Gastroesophageal sphincter (tissue), 4 donors: ENCODE results near the gene METTL24. TPM values are rescaled to one million over a fixed set of nuclear protein-coding genes. Genes with fewer than 3 reads are reported as not detected.

Experiments used
- ATAC-seq: fragments of 150-250 bp; one replicate; pipeline ENCODE4 v1.9.1; 2016; ENCODE audit warnings: mild to moderate bottlenecking, moderate library complexity
- H3K27ac ChIP-seq, 4 donors: fragments of 200-600 bp; sonication (generic) in 3 of 4; 1 replicate in 3 of 4; 2 replicates in 1 of 4; pipeline ENCODE4 v1.5.1; 2016 to 2019
- H3K27me3 ChIP-seq: fragments of 200-600 bp; sonication (generic); one replicate; pipeline ENCODE4 v1.5.1; 2019
- H3K36me3 ChIP-seq, 2 donors: fragments of 200-600 bp; sonication (generic); one replicate each; pipeline ENCODE4 v1.5.1; 2019; ENCODE audit warnings: control low read depth in 1 of 2
- H3K4me1 ChIP-seq, 3 donors: fragments of 200-600 bp; sonication (generic); 1 replicate in 2 of 3; 2 replicates in 1 of 3; pipeline ENCODE4 v1.5.1; 2016 to 2019; ENCODE audit warnings: control low read depth in 2 of 3
- H3K4me3 ChIP-seq, 2 donors: fragments of 200-600 bp; sonication (generic); one replicate each; pipeline ENCODE4 v1.5.1; 2019; ENCODE audit warnings: mild to moderate bottlenecking in 1 of 2, moderate library complexity in 1 of 2
- H3K9me3 ChIP-seq, 3 donors: fragments of 200-600 bp; sonication (generic); one replicate each; pipeline ENCODE4 v1.5.1; 2017 to 2019; ENCODE audit warnings: control low read depth in 2 of 3
- CTCF ChIP-seq, 4 experiments: fragments of 200-600 bp in 2 of 4; fragments of 450-650 bp in 2 of 4; sonication (generic) in 1 of 4; IDR thresholded peaks; one replicate each; pipeline ENCODE4 v1.5.1; 2017 to 2019; ENCODE audit warnings: antibody characterized with exemption in 4 of 4, mild to moderate bottlenecking in 2 of 4, moderate library complexity in 2 of 4
- EP300 ChIP-seq: sonication (generic); formaldehyde crosslinking; IDR thresholded peaks from one replicate; pipeline ENCODE4 v1.6.1; 2017; ENCODE audit warnings: antibody characterized with exemption, mild to moderate bottlenecking
- POLR2A ChIP-seq, 2 donors: fragments of 450-650 bp; IDR thresholded peaks; one replicate each; pipeline ENCODE4 v1.6.1; 2017; ENCODE audit warnings: antibody characterized with exemption in 2 of 2, mild to moderate bottlenecking in 2 of 2, moderate library complexity in 1 of 2
- POLR2AphosphoS5 ChIP-seq: sonication (generic); formaldehyde crosslinking; IDR thresholded peaks from one replicate; pipeline ENCODE4 v1.6.1; 2017; ENCODE audit warnings: antibody characterized with exemption
- WGBS, 2 donors: methylation state at CpG; one replicate each; pipeline ENCODE4 v1.1.5; 2018; ENCODE audit warnings: low coverage in 1 of 2; 5-methylcytosine and 5-hydroxymethylcytosine counted together
- total RNA-seq, 4 donors: library from RNA; depleted of rRNA; stranded (reverse); fragments of >200 nt; gene quantifications; one replicate each; pipeline ENCODE4 v1.1.0, GENCODE V29; 2016

METTL24 gene
- total RNA-seq, 4 donors from 2014 or later, result 18.6 to 33.6 (median 24.4) TPM

DNA sequence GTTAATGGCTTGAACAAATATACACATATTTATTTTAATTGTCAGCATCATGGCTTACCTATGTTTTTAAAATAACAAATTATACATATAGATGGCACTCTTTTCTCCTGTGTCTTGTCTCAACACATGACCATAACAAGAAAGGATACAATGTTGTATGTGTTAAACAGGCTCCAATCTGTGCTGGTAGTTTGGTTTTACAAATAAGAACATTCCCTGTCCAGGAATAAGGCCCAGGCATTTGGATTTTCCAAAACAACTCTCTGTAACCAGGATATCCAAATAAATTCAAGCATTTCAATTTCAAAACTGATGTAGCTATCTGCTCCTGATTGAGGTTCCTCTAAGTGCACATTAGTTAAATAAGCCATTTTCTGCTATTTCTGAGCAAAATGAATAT, 17.1 kb downstream of the METTL24 start:
- no peaks in the 10 kb centered on the region for H3K9me3 ChIP-seq
- TF ChIP-seq POLR2AphosphoS5 (no peak), CTCF (IDR thresholded peaks at IDR 0.05) (no peak), EP300 (no peak)
- no peak overlapping the region for H3K4me3 ChIP-seq
- H3K27ac ChIP-seq, result peak overlapping the region; percentile 44 to 80 (median 72)
- no peaks in the 10 kb centered on the region for H3K27me3 ChIP-seq
- H3K4me1 ChIP-seq, result peaks cover 3 to 61% (median 21%) of the 10 kb centered on the region in 3 donors
- H3K36me3 ChIP-seq, result peaks cover 0 to 2% of the 10 kb centered on the region in 2 donors
- no peak for ATAC-seq

DNA sequence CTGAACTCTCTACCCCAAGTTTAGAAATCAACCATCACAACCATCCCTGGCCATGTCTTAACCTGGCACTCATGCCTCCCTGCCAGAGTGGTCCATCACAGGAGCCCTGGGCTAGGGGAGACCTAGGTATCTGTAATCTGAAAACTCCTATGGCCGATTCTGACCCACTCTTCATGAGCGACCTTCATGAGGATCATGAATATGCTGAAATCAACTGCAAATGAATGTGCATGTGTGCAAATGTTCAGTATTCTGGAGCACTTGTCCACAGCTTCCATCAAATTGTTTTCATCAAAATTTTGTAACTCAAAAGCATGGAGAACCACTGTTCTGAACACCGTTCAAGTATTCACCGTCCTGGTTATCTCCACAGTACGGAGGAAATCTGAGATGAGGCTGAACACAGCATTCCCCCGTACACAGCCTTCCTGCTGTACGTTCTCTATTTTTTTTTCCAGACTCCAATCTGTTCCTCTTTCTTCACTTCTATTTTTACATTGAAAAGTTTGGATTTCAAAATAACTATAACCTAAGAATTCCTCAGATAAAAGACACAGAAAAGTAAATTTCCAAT, 17.7 kb downstream of the METTL24 start:
- H3K27me3 ChIP-seq, result no peaks in the 10 kb centered on the region
- TF ChIP-seq POLR2AphosphoS5 (no peak), POLR2A (IDR thresholded peaks at IDR 0.05) (no peak), EP300 (no peak), CTCF (IDR thresholded peaks at IDR 0.05) (no peak)
- WGBS, 2 donors, result 26 to 54% methylated on average over 5 to 6 of the region's 7 CpGs
- no peaks in the 10 kb centered on the region for H3K9me3 ChIP-seq
- peaks cover 3 to 61% (median 21%) of the 10 kb centered on the region in 3 donors for H3K4me1 ChIP-seq
- no peak overlapping the region for H3K4me3 ChIP-seq
- ATAC-seq, result no peak
- peak overlapping the region; percentile 65 to 80 (median 78) for H3K27ac ChIP-seq
- H3K36me3 ChIP-seq, result peaks cover 0 to 2% of the 10 kb centered on the region in 2 donors

DNA sequence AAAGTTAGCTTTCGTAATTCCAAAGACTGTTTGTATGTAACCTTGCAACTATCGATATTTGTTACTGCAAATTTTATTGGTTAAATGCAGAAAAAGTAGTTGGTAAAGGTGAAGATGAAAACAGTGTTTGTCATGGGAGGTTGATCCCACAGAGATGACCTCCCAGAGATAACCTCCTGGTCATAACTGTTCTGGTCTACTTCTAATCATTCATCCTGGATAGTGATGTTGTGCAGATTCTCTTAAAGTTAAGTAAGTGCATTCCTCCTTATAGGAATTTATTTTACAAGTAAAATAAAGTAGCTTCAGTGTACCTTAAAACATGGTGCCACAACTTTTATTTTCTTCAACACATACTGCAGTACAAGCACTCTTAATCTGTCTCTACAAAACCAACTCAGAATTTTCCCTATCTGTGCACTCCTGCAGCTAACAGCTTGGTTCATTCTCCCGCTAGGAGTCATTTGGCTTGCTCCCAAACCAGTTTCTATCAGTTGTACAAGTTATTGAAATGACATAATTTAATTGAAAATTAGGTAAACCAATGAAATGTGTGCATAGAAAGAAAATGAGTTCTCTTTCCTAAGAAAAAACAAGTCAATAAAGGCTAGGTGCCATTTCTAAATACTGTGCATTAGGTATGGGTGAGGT, 19.2 kb downstream of the METTL24 start:
- no peaks in the 10 kb centered on the region for H3K27me3 ChIP-seq
- no peak for TF ChIP-seq EP300
- no peak for TF ChIP-seq POLR2AphosphoS5
- no peak for TF ChIP-seq POLR2A (IDR thresholded peaks at IDR 0.05)
- H3K9me3 ChIP-seq, result no peaks in the 10 kb centered on the region
- ATAC-seq, result no peak
- peaks cover 7 to 75% (median 24%) of the 10 kb centered on the region in 3 donors for H3K4me1 ChIP-seq
- no peak overlapping the region for H3K4me3 ChIP-seq
- H3K27ac ChIP-seq, result peak overlapping the region in 2 of 4 donors; percentile 77 to 78
- 63 to 64% methylated on average over 3 of the region's 3 CpGs for WGBS, 2 donors
- H3K36me3 ChIP-seq, result no peaks in the 10 kb centered on the region

DNA sequence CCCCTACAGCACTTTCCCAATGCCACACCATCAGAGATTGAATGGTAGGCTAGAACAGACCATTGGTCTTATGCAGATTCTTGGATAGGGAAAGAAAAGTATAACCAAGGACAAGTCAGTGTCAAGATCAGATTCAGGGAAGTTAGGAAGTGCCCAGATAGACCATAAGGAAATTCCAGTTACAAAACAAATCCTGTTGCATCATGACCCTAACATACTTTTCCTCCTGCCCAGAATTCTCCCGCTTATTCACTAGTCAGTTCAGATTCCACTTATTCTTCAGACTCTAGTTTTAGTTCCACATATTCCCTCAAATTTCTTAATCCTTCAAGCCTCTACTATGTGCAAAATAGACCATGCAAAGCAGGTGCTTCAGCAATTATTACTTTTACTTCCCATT, 20.7 kb downstream of the METTL24 start:
- ATAC-seq, result no peak
- TF ChIP-seq POLR2AphosphoS5 (peak; percentile 19), CTCF (IDR thresholded peaks at IDR 0.05) (no peak)
- WGBS, 2 donors, result 76 to 78% methylated on average over 1 of the region's 1 CpG
- Histone ChIP-seq H3K36me3 (no peaks in the 10 kb centered on the region), H3K27ac (no peak overlapping the region), H3K4me3 (no peak overlapping the region), H3K4me1 (peaks cover 8 to 73% (median 20%) of the 10 kb centered on the region in 3 donors), H3K9me3 (no peaks in the 10 kb centered on the region), H3K27me3 (no peaks in the 10 kb centered on the region)

GRCh38 chr6:110334423-110335180, 23.5 kb downstream of the METTL24 start:
- H3K9me3 ChIP-seq, result no peaks in the 10 kb centered on the region
- H3K4me3 ChIP-seq, result no peak overlapping the region
- H3K36me3 ChIP-seq, result no peaks in the 10 kb centered on the region
- peak; percentile 26 for ATAC-seq
- H3K27me3 ChIP-seq, result no peaks in the 10 kb centered on the region
- WGBS, 2 donors, result 34 to 35% methylated on average over 6 to 9 of the region's 9 CpGs
- peaks cover 14 to 75% (median 20%) of the 10 kb centered on the region in 3 donors for H3K4me1 ChIP-seq
- TF ChIP-seq EP300, result no peak
- no peak for TF ChIP-seq CTCF (IDR thresholded peaks at IDR 0.05)
- TF ChIP-seq POLR2A (IDR thresholded peaks at IDR 0.05), result no peak
- no peak for TF ChIP-seq POLR2AphosphoS5
- peak overlapping the region; percentile 17 to 74 (median 61) for H3K27ac ChIP-seq
